ENCODE data around the gene ITPKB. TPM values are rescaled to one million over a fixed set of nuclear protein-coding genes. Genes with fewer than 3 reads are reported as not detected.

Gene ITPKB
- total RNA-seq, 2 experiments from 2014 or later = 47.0 to 47.4 TPM

GRCh38 chr1:226681652-226682493, 57.2 kb downstream of the ITPKB start:
- Mint-ChIP-seq H3K36me3 (ENCODE audit: low read depth) (peaks cover 32% of the 10 kb centered on the region), H3K27ac (peak overlapping the region; percentile 25), H3K4me3 (no peak overlapping the region), H3K9me3 (ENCODE audit: insufficient read depth) (no peaks in the 10 kb centered on the region), H3K27me3 (ENCODE audit: low read depth) (no peaks in the 10 kb centered on the region), H3K4me1 (ENCODE audit: low read depth) (peaks cover 84% of the 10 kb centered on the region)
- ATAC-seq = no peak
- ChIA-PET CTCF (interaction anchor here (0.8 to 2.6 kb wide), 6 partner anchors 10 to 38 kb away, joined by 3 to 11 read pairs (median 3); no protein-coding TSS in a partner anchor), POLR2A (interaction anchor here (0.9 to 4.2 kb wide), 3 partner anchors 10 to 49 kb away, joined by 3 to 17 read pairs (median 9); no protein-coding TSS in a partner anchor)
- DNase-seq = no peak

- ATAC-seq = no peak
- Mint-ChIP-seq H3K36me3 (ENCODE audit: low read depth) (peaks cover 33% of the 10 kb centered on the region), H3K4me3 (no peak overlapping the region), H3K27me3 (ENCODE audit: low read depth) (no peaks in the 10 kb centered on the region), H3K9me3 (ENCODE audit: insufficient read depth) (no peaks in the 10 kb centered on the region), H3K4me1 (ENCODE audit: low read depth) (peaks cover 89% of the 10 kb centered on the region), H3K27ac (peak overlapping the region; percentile 86)
- CTCF ChIA-PET = interaction anchor here (0.6 to 3.1 kb wide), 5 partner anchors 11 to 54 kb away, joined by 3 to 11 read pairs (median 3); no protein-coding TSS in a partner anchor
- no peak for DNase-seq
- POLR2A ChIA-PET = interaction anchor here (4.2 kb wide), 1 partner anchor 23 kb away, joined by 17 read pairs; no protein-coding TSS in a partner anchor
Measured at GRCh38 chr1:226680653-226681052, 58.4 kb downstream of the ITPKB start.

- ChIA-PET POLR2A (interaction anchor here (0.6 to 5.5 kb wide), 5 partner anchors 9 to 26 kb away, joined by 3 to 40 read pairs (median 17); no protein-coding TSS in a partner anchor), CTCF (interaction anchor here (0.6 to 3.7 kb wide), 10 partner anchors 7 to 144 kb away, joined by 3 to 24 read pairs (median 4); no protein-coding TSS in a partner anchor)
- DNase-seq (peak; percentile 82), ATAC-seq (peak; percentile 31)
- Mint-ChIP-seq H3K27me3 (ENCODE audit: low read depth) (no peaks in the 10 kb centered on the region), H3K4me1 (ENCODE audit: low read depth) (peaks cover 88% of the 10 kb centered on the region), H3K36me3 (ENCODE audit: low read depth) (peaks cover 26% of the 10 kb centered on the region), H3K4me3 (peak overlapping the region; percentile 67), H3K27ac (peak overlapping the region; percentile 86), H3K9me3 (ENCODE audit: insufficient read depth) (no peaks in the 10 kb centered on the region)
Measured at GRCh38 chr1:226679853-226680516, 59.1 kb downstream of the ITPKB start.

GRCh38 chr1:226679262-226679661, 59.8 kb downstream of the ITPKB start:
- H3K27me3 Mint-ChIP-seq (ENCODE audit: low read depth) = no peaks in the 10 kb centered on the region
- no peak for ATAC-seq
- H3K36me3 Mint-ChIP-seq (ENCODE audit: low read depth) = peaks cover 25% of the 10 kb centered on the region
- H3K27ac Mint-ChIP-seq = peak overlapping the region; percentile 86
- peaks cover 88% of the 10 kb centered on the region for H3K4me1 Mint-ChIP-seq (ENCODE audit: low read depth)
- H3K4me3 Mint-ChIP-seq = peak overlapping the region; percentile 67
- H3K9me3 Mint-ChIP-seq (ENCODE audit: insufficient read depth) = no peaks in the 10 kb centered on the region
- CTCF ChIA-PET = interaction anchor here (0.8 to 3.7 kb wide), 8 partner anchors 8 to 144 kb away, joined by 3 to 24 read pairs (median 4); no protein-coding TSS in a partner anchor
- POLR2A ChIA-PET = interaction anchor here (3.8 to 5.5 kb wide), 3 partner anchors 9 to 24 kb away, joined by 17 to 40 read pairs (median 26); no protein-coding TSS in a partner anchor
- DNase-seq = no peak

- peak; percentile 16 for ATAC-seq
- H3K27ac Mint-ChIP-seq = peak overlapping the region; percentile 86
- H3K9me3 Mint-ChIP-seq (ENCODE audit: insufficient read depth) = no peaks in the 10 kb centered on the region
- ChIA-PET CTCF (interaction anchor here (1.0 to 3.7 kb wide), 8 partner anchors 9 to 52 kb away, joined by 3 to 24 read pairs (median 6); no protein-coding TSS in a partner anchor), POLR2A (interaction anchor here (3.8 to 5.5 kb wide), 3 partner anchors 10 to 25 kb away, joined by 17 to 40 read pairs (median 26); no protein-coding TSS in a partner anchor)
- peaks cover 22% of the 10 kb centered on the region for H3K36me3 Mint-ChIP-seq (ENCODE audit: low read depth)
- peaks cover 87% of the 10 kb centered on the region for H3K4me1 Mint-ChIP-seq (ENCODE audit: low read depth)
- H3K4me3 Mint-ChIP-seq = peak overlapping the region; percentile 67
- DNase-seq = peak; percentile 61
- H3K27me3 Mint-ChIP-seq (ENCODE audit: low read depth) = no peaks in the 10 kb centered on the region
Measured at GRCh38 chr1:226678701-226679100, 60.4 kb downstream of the ITPKB start.

- CTCF ChIA-PET = interaction anchor here (1.3 to 3.7 kb wide), 7 partner anchors 9 to 52 kb away, joined by 3 to 24 read pairs (median 9); no protein-coding TSS in a partner anchor
- peaks cover 87% of the 10 kb centered on the region for H3K4me1 Mint-ChIP-seq (ENCODE audit: low read depth)
- ATAC-seq = no peak
Measured at GRCh38 chr1:226678251-226678650, 60.8 kb downstream of the ITPKB start.

GRCh38 chr1:226677027-226678020, 61.8 kb downstream of the ITPKB start:
- DNase-seq (peak; percentile 77), ATAC-seq (peak; percentile 60)
- H3K9me3 Mint-ChIP-seq (ENCODE audit: insufficient read depth) = no peaks in the 10 kb centered on the region
- peaks cover 88% of the 10 kb centered on the region for H3K4me1 Mint-ChIP-seq (ENCODE audit: low read depth)
- ChIA-PET POLR2A (interaction anchor here (0.7 to 5.5 kb wide), 8 partner anchors 11 to 61 kb away, joined by 3 to 40 read pairs (median 6); partner anchors contain the start of gene ITPKB), CTCF (interaction anchor here (0.8 to 3.7 kb wide), 13 partner anchors 9 to 151 kb away, joined by 3 to 24 read pairs (median 5); no protein-coding TSS in a partner anchor)
- H3K4me3 Mint-ChIP-seq = peak overlapping the region; percentile 65
- no peaks in the 10 kb centered on the region for H3K27me3 Mint-ChIP-seq (ENCODE audit: low read depth)
- peak overlapping the region; percentile 95 for H3K27ac Mint-ChIP-seq
- H3K36me3 Mint-ChIP-seq (ENCODE audit: low read depth) = peaks cover 29% of the 10 kb centered on the region

More at GRCh38 chr1:226678251-226678650, 60.8 kb downstream of the ITPKB start:
- no peak for DNase-seq
- Mint-ChIP-seq H3K4me3 (peak overlapping the region; percentile 67), H3K27me3 (ENCODE audit: low read depth) (no peaks in the 10 kb centered on the region), H3K9me3 (ENCODE audit: insufficient read depth) (no peaks in the 10 kb centered on the region), H3K36me3 (ENCODE audit: low read depth) (peaks cover 21% of the 10 kb centered on the region), H3K27ac (peak overlapping the region; percentile 86)
- POLR2A ChIA-PET = interaction anchor here (1.6 to 5.5 kb wide), 4 partner anchors 10 to 58 kb away, joined by 6 to 40 read pairs (median 22); no protein-coding TSS in a partner anchor

GRCh38 chr1:226676381-226676780, 62.7 kb downstream of the ITPKB start:
- ChIA-PET POLR2A (interaction anchor here (1.2 to 5.5 kb wide), 6 partner anchors 10 to 62 kb away, joined by 3 to 40 read pairs (median 7); partner anchors contain the start of gene ITPKB), CTCF (interaction anchor here (0.8 to 3.7 kb wide), 9 partner anchors 11 to 152 kb away, joined by 3 to 24 read pairs (median 5); no protein-coding TSS in a partner anchor)
- Mint-ChIP-seq H3K4me1 (ENCODE audit: low read depth) (peaks cover 97% of the 10 kb centered on the region), H3K4me3 (peak overlapping the region; percentile 65), H3K27ac (peak overlapping the region; percentile 95), H3K36me3 (ENCODE audit: low read depth) (peaks cover 38% of the 10 kb centered on the region), H3K27me3 (ENCODE audit: low read depth) (no peaks in the 10 kb centered on the region), H3K9me3 (ENCODE audit: insufficient read depth) (no peaks in the 10 kb centered on the region)
- DNase-seq (no peak), ATAC-seq (no peak)

- H3K27me3 Mint-ChIP-seq (ENCODE audit: low read depth) = no peaks in the 10 kb centered on the region
- H3K9me3 Mint-ChIP-seq (ENCODE audit: insufficient read depth) = no peaks in the 10 kb centered on the region
- H3K4me1 Mint-ChIP-seq (ENCODE audit: low read depth) = peaks cover 97% of the 10 kb centered on the region
- DNase-seq = no peak
- peak; percentile 2 for ATAC-seq
- peak overlapping the region; percentile 65 for H3K4me3 Mint-ChIP-seq
- peaks cover 40% of the 10 kb centered on the region for H3K36me3 Mint-ChIP-seq (ENCODE audit: low read depth)
- H3K27ac Mint-ChIP-seq = peak overlapping the region; percentile 95
- ChIA-PET CTCF (interaction anchor here (2.3 kb wide), 1 partner anchor 14 kb away, joined by 13 read pairs; no protein-coding TSS in a partner anchor), POLR2A (interaction anchor here (0.6 to 5.5 kb wide), 3 partner anchors 13 to 35 kb away, joined by 3 to 40 read pairs (median 17); no protein-coding TSS in a partner anchor)
Measured at GRCh38 chr1:226675715-226676357, 63.2 kb downstream of the ITPKB start.
